Activated effector memory CD4-positive, alpha-beta T cell treated with anti-CD3 and anti-CD28 coated beads, Interleukin-2, amount 50 U/mL, for 16 hours (primary cell): ENCODE measurements around the gene CLIC4.
"Not testable (repeated sequence)": the region's sequence is repeated elsewhere in the genome, so short reads cannot be mapped to it uniquely, and the experiment has no call there.

Source experiments
- DNase-seq: peaks from one replicate; pipeline ENCODE4 v3.0.0-alpha.2; 2020

CLIC4 gene

DNA sequence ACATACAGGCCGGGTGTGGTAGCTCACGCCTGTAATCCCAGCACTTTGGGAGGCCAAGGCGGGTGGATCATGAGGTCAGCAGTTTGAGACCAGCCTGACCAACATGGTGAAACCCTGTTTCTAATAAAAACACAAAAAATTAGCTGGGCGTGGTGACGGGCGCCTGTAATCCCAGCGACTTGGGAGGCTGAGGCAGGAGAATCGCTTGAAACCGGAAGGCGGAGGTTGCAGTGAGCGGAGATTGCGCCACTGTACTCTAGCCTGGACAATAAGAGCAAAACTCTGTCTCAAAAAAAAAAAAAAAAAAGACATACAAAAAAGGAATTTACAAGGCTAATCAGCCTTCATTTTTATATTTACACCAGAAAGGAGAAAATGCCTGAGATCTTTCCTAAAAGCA, 78.2 kb downstream of the CLIC4 start:
- DNase-seq, result not testable (repeated sequence)

DNA sequence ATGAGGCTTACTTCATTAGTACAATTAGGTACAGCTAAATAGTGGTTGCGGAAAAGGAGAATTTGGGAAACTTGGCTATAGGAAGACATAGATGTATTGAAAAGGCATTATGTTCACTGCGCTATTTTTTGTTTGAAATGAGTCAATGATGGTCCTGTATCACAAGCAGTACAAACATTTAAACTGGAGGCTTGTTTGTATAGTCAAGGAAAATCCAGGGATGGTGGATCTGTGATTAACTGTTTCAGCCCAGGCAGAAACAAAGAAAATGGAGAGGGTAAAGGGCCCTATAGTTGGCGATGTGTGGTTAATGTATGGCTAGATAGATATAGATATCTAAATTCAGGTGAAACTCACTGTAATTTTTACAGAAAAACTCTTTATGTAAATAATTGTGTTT, 79.9 kb downstream of the CLIC4 start:
- DNase-seq, result no peak

- no peak for DNase-seq
These were observed 81.3 kb downstream of the CLIC4 start for GRCh38 chr1:24826510-24826909.

DNA sequence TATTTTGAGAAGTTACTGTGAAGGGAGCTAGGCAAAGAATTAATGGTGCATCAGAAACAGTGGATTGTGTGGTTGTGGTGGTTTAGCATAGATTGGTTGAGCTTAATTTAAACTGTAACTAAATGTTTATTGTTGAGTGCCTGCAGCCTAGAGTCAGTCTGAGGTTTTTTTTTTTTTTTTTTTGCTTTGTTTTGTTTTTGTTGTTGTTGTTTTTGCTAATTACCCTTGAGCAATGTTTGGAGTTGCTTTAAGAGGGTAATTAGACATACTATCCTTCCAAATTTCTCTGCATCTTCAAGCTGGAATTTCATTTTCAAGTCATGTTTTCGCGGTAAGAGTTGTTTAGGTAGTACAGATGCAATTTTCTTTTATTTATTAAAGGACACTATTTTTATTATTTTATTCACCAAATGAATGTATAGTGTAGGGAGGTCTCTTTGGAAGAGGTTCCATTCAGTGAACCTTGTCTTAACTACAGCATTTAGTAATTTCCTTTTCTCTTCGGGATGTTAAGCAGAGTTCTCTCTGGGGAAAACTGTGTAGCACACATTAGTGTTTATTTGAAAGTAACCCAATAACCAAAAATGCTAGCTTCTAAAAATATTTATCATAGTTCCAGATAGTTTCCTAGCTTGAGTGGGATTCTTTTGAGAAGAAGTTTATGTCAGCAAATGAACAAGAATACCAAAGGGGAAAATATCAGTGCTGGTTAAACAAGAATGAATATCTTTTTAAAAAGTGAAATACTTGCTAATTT, 82.3 kb downstream of the CLIC4 start:
- DNase-seq, result no peak

DNA sequence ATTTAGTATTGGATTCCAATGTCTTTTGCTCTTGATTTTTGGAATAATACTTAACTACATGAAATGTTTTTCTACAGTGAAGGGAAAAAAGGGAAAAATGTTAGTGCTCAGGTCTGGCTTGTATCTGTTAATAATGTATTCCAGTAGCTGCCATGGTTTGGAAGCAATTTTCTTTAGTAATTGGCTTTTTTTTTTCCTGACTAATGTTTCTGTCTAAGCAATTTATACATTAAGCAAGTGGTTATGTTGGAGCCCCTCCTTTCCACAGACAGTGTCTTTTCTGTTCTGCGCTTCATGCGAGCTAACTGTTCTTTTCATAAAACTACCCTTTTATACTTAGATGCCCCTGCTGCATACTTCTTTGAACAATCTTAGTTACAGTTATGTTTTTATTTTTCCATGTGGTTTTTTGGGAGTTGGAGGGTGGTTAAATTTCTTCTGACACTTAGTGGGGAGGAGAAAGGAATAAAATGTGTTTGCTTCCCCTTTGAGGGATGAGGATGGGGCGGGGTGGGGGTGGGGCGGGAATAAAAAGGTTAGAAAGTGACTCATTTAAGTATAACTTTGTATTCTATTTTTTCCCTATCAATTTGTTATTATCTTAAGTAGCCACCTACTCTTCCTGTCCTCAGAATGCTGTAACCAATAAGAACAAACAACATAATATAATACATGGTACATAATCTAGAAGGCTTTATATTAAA, 83.1 kb downstream of the CLIC4 start:
- DNase-seq, result no peak

DNA sequence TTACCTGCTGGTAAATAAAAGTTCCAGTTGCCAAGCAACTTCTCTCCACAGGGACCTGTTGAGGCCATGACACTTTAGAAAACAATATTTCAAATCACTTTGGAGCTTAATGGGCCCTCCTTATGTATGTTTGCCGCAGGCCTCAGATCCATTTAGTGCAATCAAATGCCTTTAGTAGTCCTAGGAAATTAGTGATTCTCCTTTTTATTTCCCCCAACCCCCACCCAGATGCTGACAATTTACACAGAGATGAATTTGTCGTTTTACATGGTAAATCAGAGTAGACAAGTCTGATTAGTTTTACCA, 83.6 kb downstream of the CLIC4 start:
- no peak for DNase-seq

DNA sequence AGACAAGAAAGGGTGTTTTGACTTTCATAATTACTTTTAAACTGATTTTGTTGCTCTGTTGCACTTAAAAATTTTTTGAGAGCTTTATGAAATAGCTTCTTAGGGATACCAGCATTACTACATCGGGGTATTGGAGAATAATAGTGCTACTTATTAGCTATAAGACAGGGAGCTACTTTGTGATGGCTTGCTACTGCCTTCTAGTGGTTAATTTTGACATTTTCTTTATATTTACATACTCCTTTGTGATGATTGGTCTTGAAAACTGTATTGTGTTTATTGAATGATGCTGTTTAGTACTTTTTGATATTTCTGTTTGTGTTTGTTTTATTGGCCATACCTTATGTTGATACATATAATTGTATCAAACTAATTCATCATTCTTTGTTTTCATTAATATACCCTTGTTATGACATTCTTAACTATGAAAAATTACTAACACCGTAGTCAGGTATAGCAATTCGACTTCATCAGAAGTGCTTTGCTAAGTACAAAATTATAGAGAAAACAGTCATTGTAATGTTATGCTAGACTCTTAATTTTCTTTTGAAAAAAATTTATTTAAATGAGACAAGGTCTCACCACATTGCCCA, 85.5 kb downstream of the CLIC4 start:
- no peak for DNase-seq

GRCh38 chr1:24841593-24841992, 96.3 kb downstream of the CLIC4 start:
- DNase-seq, result no peak

DNA sequence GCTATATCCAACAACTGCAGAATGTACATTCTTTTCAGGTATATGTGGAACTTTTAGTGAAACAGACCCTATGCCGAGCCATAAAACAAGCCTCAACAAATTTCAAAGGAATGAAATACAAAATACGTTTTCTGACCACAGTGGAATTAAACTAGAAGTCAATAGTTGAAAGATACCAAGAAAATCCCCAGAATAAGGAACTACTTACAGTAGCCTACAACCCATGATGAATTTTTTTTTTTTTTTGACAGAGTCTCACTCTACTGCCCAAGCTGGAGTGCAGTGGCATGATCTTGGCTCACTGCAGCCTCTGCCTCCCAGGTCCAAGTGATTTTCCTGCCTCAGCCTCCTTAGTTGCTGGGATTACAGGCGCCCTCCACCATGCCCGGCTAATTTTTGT, 101.4 kb downstream of the CLIC4 start:
- DNase-seq, result no peak

DNA sequence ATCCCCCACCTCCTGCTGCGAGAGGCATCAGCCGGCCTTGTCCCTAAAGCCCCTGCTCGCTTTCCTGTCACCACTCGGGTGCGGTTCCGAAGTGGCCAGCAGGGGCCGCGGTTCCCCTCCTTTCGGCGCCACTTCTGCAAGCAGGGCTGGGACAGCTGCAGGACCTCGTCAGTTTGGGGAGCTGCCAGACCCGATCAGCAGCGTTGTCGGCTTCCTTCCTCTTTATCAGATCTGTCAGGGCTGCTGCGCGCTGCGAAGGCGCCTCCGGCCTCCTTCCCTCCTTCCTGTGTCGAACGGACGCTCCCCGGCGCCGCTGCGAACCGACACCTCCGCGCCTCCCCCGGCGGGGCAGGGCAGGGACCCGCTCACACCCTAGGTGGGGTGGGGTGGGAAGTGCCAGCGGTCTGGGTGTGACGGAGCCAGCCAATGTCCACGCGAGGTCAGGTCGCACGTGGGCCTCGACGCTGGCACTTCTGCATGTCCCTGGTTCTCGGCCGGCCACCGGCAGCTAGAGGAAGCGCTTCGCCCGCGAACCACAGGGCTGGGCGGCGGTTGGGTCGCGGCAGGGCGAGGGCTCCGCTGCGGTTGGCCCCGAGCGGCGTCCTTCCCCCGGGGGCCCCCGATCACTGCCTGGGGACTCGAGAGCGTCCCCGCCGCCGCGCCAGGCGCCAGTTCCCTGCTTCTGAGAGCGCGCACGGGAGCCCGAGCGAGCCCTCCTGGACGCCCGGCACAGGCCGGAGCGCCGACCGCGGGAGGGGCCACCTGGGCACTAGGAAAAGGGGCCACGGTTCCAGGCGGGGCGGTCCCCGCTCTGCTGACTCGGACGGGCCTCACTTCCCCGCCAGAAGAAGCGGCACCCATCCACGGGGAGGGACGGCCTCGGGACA, 103.0 kb downstream of the CLIC4 start:
- peak; percentile 95 for DNase-seq

GRCh38 chr1:24849672-24850295, 104.5 kb downstream of the CLIC4 start:
- no peak for DNase-seq

DNA sequence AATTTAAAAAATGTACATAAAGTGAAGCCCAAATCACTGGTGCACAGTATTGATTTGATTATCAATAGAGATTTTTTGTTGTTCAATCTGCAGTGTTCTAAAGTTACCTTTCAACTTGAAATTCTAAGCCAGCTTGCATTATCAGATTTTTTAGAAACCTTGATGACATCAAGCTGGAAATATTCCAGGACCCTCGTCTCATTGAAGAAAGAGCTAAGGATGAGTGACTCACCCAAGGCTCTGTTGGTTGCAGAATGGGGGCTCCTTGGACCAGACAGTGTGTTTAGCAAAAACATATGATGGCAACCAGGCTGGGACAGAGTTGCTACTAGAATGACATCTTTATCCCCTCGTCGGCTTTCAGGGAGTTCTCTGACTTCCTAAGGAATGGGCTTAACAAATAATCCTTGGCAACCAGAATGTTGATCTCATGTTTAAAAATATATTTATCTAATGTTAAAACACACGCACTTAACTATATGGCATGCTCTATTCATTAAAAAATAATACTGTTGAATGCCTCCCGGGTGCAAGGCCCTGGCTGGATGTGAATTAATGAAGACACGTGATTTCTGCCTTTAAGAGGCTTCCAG, 105.2 kb downstream of the CLIC4 start:
- no peak for DNase-seq

GRCh38 chr1:24853649-24854048, 108.4 kb downstream of the CLIC4 start:
- no peak for DNase-seq

DNA sequence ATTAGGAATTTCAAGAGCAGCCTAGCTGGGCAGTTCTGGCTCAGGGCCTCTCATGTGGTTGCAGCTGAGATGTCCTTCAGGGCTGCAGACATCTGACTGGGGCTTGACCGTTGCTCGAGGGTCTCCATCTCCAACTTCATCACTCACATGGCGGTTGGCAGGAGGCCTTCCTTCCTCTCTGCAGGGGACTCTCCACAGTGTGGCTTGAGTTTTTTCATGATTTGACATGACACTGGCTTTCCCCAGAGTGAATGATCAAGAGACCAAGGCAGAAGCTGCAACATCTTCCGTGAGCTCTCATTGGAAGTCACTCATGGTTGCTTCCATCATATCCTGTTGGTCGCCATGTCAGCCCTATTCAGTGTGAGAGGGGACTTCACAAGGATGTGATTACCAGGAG, 110.2 kb downstream of the CLIC4 start:
- DNase-seq, result no peak

GRCh38 chr1:24856787-24857506, 111.7 kb downstream of the CLIC4 start:
- no peak for DNase-seq

DNA sequence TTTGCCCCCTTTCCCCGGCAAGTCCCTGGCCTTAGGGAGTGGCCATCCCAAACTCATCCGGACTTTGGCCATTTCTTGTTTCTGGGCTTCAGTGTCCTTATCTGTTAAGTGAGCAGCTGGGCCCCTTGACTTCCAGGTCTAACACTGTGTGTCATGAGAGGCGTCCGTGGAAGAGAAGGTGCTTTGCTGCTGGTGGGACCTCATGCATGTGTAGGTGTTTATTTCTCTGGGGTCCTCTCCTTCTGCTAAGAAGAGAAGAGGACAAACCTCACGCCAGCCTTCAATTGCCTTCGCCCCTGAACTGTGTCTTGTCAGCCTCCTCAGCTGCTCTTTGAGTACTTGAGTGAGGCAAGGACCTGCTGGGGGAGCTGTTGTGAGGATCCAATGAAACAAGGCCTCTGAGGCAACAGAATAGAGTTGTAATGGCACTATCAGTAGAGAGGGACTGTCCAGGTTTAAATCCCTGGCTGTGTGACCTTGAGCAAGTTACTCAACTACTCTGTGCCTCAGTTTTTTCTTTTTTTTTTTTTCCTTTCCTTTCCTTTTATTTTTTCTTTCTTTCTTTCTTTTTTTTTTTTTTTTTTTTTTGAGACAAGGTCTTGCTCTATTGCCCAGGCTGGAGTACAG, 112.4 kb downstream of the CLIC4 start:
- no peak for DNase-seq

DNA sequence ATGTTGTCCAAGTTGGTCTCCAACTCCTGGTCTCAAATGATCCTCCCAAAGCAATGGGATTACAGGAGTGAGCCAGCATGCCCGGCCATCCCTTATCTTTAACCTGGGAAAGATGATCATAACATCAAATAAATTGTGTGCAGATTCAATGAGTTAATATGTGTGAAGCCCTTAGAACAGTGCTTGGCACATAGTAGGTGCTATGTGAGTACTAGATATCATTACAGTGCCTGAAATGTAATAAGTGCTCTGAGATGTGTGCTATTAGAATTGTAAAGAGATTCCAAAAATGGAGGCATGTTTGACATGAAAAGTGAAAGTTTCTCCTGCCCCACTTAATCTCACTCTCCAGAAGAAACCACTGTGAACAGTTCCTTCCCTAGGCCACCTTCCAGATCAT, 113.0 kb downstream of the CLIC4 start:
- DNase-seq, result no peak

DNA sequence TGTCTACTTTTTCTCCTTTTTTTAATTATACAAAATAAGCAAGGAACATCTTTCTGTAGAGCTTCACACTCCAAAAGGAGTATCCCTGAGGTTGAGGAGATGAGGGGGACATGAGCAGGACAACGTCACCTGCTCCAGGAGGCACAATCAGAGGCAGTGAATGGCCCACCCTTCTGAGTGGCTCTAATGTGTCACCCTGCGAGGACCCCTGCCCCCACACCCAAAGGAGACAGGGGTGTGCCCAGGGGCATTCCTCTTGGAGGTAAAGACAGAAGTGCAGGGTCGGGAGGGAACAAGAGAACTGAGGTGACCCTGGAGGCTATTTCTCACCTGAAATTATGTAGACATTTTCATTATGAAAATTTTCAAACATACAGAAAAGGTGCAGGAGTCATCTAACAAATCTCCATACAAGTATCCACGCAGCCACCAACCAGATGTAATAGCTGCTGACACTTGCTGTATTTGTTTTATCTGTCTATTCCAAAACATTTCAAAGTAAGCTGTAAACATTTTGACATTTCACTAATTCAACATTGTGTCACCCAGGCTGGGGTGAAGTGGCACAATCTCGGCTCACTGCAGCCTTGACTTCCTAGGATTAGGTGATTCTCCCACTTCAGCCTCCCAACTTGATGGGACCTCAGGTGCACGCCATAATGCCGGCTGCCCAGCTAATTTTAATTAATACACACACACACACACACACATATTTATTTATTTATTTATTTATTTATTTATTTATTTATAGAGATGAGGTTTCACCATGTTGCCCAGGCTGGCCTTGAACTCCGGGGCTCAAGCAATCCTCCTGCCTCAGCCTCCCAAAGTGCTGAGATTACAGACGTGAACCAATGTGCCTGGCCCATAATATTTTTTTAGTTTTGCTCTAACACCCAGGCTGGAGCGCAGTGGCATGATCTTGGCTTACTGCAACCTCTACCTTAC, 114.1 kb downstream of the CLIC4 start:
- DNase-seq, result no peak

- no peak for DNase-seq
These were observed 115.6 kb downstream of the CLIC4 start for GRCh38 chr1:24860841-24861240.
